Measurements from ENCODE around the gene SEMA4G. TPM values are rescaled to one million over a fixed set of nuclear protein-coding genes. Genes with fewer than 3 reads are reported as not detected.

SEMA4G gene
- total and polyA plus RNA-seq, 2 of the 13 experiments (the other 11 are each of a cell fraction or from before 2014, with no cell fraction given), result 46.2 to 207 TPM

DNA sequence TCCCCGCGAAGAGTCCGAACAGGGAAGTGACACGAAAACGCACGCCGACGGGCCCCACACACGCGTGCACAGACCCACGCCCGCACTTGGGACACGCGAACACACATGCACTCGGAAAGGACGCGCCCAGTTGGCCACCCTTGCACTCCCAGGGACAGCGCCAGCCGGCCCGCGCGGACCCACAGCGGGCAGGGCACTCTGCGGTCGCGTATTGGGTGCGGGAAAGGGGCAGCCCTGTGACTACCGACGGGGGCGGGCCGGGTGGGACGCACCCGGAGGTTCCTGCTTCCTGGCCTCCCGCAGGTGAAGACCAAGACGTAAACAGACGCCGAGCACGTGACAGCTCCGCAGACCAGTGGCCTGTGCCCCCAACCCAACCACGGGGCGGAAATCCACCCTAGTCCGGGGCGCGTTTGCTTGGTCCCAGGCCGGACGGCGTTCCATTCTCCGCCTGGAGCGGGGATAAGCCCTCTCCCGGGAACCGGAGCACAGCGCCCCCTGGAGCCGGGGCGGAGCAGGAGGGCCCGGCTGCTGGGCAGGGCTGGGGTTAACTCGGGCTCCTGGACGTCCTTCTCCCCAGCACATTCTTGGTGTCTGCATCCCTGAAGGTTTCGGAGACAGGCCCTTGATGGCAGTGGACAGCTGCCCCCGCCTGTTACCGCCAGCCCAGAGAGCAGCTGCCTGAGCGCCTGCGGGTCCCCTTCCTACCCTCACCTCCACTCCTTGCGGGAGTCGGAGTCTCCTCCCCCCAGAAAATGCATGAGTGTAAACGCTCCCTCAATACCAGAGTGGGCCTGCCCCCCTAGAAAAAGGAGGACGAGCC, 28.3 kb downstream of the SEMA4G start (continued):
- peak; percentile 75 for TF ChIP-seq HNRNPLL (IDR thresholded peaks at IDR 0.05; ENCODE audit: low read depth, low read length, poor library complexity, severe bottlenecking)
- TF ChIP-seq NFE2L1 (CRISPR knock-in tag; IDR thresholded peaks at IDR 0.05; ENCODE audit: borderline replicate concordance), result no peak
- TF ChIP-seq HES4 (CRISPR knock-in tag; IDR thresholded peaks at IDR 0.05; ENCODE audit: borderline replicate concordance), result no peak; the same call in 1 of the 2 replicates
- TF ChIP-seq GTF2F1 (IDR thresholded peaks at IDR 0.05; ENCODE audit: low read length), result no peak
- TF ChIP-seq KLF12 (CRISPR knock-in tag; IDR thresholded peaks at IDR 0.05; ENCODE audit: borderline replicate concordance), result no peak
- TF ChIP-seq GABPA (IDR thresholded peaks at IDR 0.05; ENCODE audit: low read depth, low read length), result no peak
- peak; percentile 65 for TF ChIP-seq GABPA (CRISPR knock-in tag; IDR thresholded peaks at IDR 0.05; ENCODE audit: low read depth)
- no peak for TF ChIP-seq ZKSCAN1 (IDR thresholded peaks at IDR 0.05; ENCODE audit: low read length)
- TF ChIP-seq ZNF335 (CRISPR knock-in tag; IDR thresholded peaks at IDR 0.05), result no peak
- TF ChIP-seq MAF1 (CRISPR knock-in tag; IDR thresholded peaks at IDR 0.05; ENCODE audit: borderline replicate concordance), result no peak; the same call in 1 of the 2 replicates
- TF ChIP-seq, protein P1, sequence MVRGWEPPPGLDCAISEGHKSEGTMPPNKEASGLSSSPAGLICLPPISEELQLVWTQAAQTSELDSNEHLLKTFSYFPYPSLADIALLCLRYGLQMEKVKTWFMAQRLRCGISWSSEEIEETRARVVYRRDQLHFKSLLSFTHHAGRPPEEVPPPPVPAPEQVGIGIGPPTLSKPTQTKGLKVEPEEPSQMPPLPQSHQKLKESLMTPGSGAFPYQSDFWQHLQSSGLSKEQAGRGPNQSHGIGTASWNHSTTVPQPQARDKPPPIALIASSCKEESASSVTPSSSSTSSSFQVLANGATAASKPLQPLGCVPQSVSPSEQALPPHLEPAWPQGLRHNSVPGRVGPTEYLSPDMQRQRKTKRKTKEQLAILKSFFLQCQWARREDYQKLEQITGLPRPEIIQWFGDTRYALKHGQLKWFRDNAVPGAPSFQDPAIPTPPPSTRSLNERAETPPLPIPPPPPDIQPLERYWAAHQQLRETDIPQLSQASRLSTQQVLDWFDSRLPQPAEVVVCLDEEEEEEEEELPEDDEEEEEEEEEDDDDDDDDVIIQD (CRISPR knock-in tag; IDR thresholded peaks at IDR 0.05; ENCODE audit: low read depth), result no peak
- no peak for TF ChIP-seq ZNF138 (CRISPR knock-in tag; IDR thresholded peaks at IDR 0.05; ENCODE audit: low read depth)
- TF ChIP-seq BHLHE40 (IDR thresholded peaks at IDR 0.05; ENCODE audit: low read length), result no peak
- peak; percentile 22; the same call in 1 of the 2 replicates for TF ChIP-seq ZIK1 (CRISPR knock-in tag; IDR thresholded peaks at IDR 0.05; ENCODE audit: borderline replicate concordance, low read depth)
- TF ChIP-seq, protein P2, sequence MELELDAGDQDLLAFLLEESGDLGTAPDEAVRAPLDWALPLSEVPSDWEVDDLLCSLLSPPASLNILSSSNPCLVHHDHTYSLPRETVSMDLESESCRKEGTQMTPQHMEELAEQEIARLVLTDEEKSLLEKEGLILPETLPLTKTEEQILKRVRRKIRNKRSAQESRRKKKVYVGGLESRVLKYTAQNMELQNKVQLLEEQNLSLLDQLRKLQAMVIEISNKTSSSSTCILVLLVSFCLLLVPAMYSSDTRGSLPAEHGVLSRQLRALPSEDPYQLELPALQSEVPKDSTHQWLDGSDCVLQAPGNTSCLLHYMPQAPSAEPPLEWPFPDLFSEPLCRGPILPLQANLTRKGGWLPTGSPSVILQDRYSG (CRISPR knock-in tag; IDR thresholded peaks at IDR 0.05), result no peak
- TF ChIP-seq ZSCAN25 (CRISPR knock-in tag; IDR thresholded peaks at IDR 0.05), result peak; percentile 15; the same call in 1 of the 2 replicates
- peak; percentile 76; the same call in 1 of the 2 replicates for TF ChIP-seq KDM2A (CRISPR knock-in tag; IDR thresholded peaks at IDR 0.05; ENCODE audit: borderline replicate concordance, low read depth)
- 0 out of 2 replicates have a peak, but pooled peaks have one; percentile 18 for TF ChIP-seq ZSCAN12 (CRISPR knock-in tag; IDR thresholded peaks at IDR 0.05)
- no peak for TF ChIP-seq FOXK2 (IDR thresholded peaks at IDR 0.05)
- TF ChIP-seq NAIF1 (CRISPR knock-in tag; IDR thresholded peaks at IDR 0.05; ENCODE audit: borderline replicate concordance), result no peak
- TF ChIP-seq ZNF562 (CRISPR knock-in tag; IDR thresholded peaks at IDR 0.05; ENCODE audit: borderline replicate concordance), result no peak
- no peak for TF ChIP-seq RELA (CRISPR knock-in tag; IDR thresholded peaks at IDR 0.05)
- TF ChIP-seq ETV5 (CRISPR knock-in tag; IDR thresholded peaks at IDR 0.05; ENCODE audit: borderline replicate concordance), result peak; percentile 49; the same call in 1 of the 2 replicates
- no peak for TF ChIP-seq MTF2 (CRISPR knock-in tag; IDR thresholded peaks at IDR 0.05; ENCODE audit: borderline replicate concordance)
- TF ChIP-seq SOX6 (IDR thresholded peaks at IDR 0.05), result no peak
- TF ChIP-seq SOX6 (CRISPR knock-in tag; IDR thresholded peaks at IDR 0.05), result no peak
- TF ChIP-seq CCDC6 (CRISPR knock-in tag; IDR thresholded peaks at IDR 0.05), result peak; percentile 45; the same call in 1 of the 2 replicates
- TF ChIP-seq RXRA (CRISPR knock-in tag; IDR thresholded peaks at IDR 0.05), result peak; percentile 79
- TF ChIP-seq RFXAP (CRISPR knock-in tag; IDR thresholded peaks at IDR 0.05; ENCODE audit: borderline replicate concordance), result 0 out of 2 replicates have a peak, but pooled peaks have one; percentile 24
- no peak for TF ChIP-seq ZNF720 (CRISPR knock-in tag; IDR thresholded peaks at IDR 0.05)
- no peak for TF ChIP-seq FOXP1 (IDR thresholded peaks at IDR 0.05)
- TF ChIP-seq FOXP1 (CRISPR knock-in tag; IDR thresholded peaks at IDR 0.05), result peak; percentile 31; the same call in 1 of the 2 replicates
